ENCODE results near the gene CAPN14.

The CAPN14 gene

DNA sequence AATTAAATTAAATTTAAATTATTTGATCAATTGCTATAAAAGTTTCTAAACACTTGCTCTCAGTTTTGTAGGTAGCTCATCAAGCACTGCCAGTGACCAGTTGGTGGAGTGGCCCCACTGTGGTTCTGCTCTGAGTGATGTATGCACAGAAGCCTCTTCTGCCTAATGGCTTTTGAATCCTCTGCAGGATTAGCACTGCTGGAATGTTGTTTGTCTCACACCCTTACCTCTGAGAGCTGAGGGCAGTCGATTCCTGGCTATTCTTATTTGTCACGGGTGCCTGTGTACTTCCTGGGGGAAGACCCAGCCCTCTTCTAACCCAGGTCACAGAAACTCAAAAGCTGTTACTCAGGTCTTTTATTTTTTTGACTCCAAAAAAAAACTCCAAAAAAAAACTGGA lies 9.5 kb downstream of the CAPN14 start:
- H3K27ac ChIP-seq: no peak overlapping the region
- TF ChIP-seq, protein P1, sequence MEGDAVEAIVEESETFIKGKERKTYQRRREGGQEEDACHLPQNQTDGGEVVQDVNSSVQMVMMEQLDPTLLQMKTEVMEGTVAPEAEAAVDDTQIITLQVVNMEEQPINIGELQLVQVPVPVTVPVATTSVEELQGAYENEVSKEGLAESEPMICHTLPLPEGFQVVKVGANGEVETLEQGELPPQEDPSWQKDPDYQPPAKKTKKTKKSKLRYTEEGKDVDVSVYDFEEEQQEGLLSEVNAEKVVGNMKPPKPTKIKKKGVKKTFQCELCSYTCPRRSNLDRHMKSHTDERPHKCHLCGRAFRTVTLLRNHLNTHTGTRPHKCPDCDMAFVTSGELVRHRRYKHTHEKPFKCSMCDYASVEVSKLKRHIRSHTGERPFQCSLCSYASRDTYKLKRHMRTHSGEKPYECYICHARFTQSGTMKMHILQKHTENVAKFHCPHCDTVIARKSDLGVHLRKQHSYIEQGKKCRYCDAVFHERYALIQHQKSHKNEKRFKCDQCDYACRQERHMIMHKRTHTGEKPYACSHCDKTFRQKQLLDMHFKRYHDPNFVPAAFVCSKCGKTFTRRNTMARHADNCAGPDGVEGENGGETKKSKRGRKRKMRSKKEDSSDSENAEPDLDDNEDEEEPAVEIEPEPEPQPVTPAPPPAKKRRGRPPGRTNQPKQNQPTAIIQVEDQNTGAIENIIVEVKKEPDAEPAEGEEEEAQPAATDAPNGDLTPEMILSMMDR (conservative IDR thresholded peaks at IDR 0.05; ENCODE audit: low read depth): no peak
- CTCF ChIA-PET: no interaction called here
- POLR2A ChIA-PET (ENCODE audit: low non-redundant PET): no interaction called here
- no peak for DNase-seq (ENCODE audit: low spot score)

DNA sequence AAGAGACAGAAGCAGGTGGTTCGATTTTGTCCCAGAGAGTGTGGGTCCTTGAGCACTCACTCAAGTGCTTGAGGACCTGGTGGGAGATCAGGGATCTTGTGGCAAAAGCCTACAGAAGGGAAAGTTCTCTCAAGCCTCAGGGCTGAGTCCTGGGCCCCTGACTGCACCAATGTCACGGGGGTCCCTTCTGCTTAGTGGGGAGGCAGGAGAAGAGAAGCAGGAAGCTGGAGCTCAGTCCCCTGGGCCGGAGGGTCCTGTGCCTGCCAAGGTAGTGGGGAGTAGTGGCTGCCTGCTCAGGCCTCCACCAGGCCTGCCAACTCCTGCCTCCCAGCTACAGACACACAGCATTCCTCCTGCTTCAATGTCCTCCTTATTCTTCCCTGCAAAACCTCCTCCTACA lies 11.7 kb downstream of the CAPN14 start:
- TF ChIP-seq, protein P1 (conservative IDR thresholded peaks at IDR 0.05; ENCODE audit: low read depth): no peak

DNA sequence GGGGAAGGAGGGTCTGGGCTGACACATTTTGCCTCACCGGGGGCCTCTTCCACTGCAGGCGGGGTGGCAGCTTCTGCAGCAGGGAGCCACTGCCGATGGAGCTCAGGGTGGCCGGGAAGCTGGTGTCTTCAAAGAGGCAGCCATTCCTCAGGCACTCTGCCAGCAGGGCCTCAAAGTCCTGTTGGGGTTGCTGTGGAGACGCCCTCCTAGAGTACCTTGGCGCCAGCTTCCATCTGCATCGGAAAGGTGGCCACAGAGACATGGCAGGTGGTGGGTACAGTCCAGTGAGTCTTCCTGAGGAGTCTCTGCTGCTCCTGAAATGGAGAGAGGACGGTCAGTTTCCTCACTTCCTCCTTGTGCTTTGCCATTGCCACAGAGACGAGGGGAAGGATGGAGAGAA lies 12.1 kb downstream of the CAPN14 start:
- no peak overlapping the region for H3K27ac ChIP-seq
- ChIA-PET CTCF (no interaction called here), POLR2A (ENCODE audit: low non-redundant PET) (no interaction called here)
- no peak for DNase-seq (ENCODE audit: low spot score)
- TF ChIP-seq, protein P1 (conservative IDR thresholded peaks at IDR 0.05; ENCODE audit: low read depth): no peak

More for the DNA sequence above, 11.7 kb downstream of the CAPN14 start:
- no peak for DNase-seq (ENCODE audit: low spot score)
- ChIA-PET CTCF (no interaction called here), POLR2A (ENCODE audit: low non-redundant PET) (no interaction called here)
- H3K27ac ChIP-seq: no peak overlapping the region

DNA sequence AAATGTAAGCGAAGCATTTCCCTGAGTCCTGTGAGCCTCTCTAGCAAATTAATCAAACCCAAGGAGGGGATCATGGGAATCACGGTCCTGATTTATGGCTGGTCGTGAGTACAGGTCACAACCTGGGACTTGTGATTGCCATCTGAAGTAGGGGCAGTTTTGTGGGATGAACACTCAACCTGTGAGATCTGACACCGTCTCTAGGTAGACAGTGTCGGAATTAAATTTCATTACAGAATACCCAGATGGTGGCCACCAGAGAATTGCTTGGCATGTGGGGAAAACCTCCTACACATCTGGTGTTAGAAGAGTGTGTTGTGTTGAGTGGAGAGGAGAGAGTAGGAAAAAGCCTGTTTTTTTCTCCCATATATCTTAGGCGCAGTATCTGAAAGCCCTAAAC lies 12.5 kb downstream of the CAPN14 start:
- CTCF ChIA-PET: no interaction called here
- POLR2A ChIA-PET (ENCODE audit: low non-redundant PET): no interaction called here
- DNase-seq (ENCODE audit: low spot score): no peak
- TF ChIP-seq, protein P1 (conservative IDR thresholded peaks at IDR 0.05; ENCODE audit: low read depth): no peak
- no peak overlapping the region for H3K27ac ChIP-seq

DNA sequence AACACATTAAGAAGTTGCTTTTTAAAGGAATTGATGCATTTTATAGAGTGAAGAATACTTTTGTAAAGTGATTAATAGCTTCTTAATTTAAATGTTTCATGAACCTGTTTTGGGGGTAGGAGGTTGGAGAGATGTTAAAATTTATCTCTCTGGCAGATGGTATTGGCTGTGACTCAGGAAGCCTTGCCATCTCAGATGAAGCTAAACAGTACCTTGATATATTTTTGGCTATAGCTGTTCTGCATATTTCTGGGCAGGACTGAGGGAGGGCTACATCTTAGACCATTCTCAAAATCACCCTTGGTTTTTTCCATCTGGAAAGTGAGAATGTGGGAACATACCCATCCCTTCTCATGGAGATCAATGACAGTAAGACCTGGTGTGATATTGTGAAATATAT lies 13.4 kb downstream of the CAPN14 start:
- no peak for DNase-seq (ENCODE audit: low spot score)
- TF ChIP-seq, protein P1 (conservative IDR thresholded peaks at IDR 0.05; ENCODE audit: low read depth): no peak
- CTCF ChIA-PET: no interaction called here
- POLR2A ChIA-PET (ENCODE audit: low non-redundant PET): no interaction called here
- H3K27ac ChIP-seq: no peak overlapping the region

DNA sequence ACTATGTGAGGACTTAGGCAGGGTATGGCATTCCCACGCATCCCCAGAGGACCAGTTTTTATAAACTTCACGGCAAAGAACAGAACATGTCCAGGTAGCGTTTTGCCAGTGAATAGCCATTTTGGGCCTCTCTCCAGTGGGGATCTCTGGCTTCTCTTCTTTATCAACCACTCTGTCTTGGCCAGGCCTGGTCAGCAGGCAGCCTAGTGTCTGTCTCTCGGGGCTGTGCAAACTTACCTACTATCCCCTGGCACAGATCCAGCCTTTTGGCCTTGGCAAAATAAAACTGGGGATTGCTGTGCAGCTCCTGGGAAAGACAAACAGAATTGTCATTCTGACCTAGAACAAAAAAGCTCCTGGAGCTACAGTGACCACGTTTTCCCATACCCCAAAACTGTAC lies 14.5 kb downstream of the CAPN14 start:
- ChIA-PET POLR2A (ENCODE audit: low non-redundant PET) (no interaction called here), CTCF (no interaction called here)
- TF ChIP-seq, protein P1 (conservative IDR thresholded peaks at IDR 0.05; ENCODE audit: low read depth): no peak
- H3K27ac ChIP-seq: no peak overlapping the region
- DNase-seq (ENCODE audit: low spot score): no peak

DNA sequence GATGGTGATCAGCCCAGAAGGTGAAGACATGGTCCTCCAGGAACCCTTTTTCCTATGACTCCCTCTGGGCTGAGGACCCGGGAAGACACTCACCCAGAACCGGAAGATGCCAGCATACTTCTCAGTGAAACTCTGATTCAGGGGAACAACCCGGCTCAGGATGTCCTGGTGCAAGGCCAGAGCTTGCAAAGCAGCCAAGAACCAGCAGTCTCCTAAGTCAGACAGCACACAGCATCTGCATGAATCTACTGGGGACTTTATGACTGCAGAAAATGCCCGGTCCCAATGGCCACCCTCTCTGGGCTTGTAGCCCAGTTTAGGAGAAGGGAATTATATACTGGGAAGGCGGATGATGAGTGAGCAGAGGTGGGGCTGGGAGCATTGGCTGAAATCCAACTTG lies 15.3 kb downstream of the CAPN14 start:
- DNase-seq (ENCODE audit: low spot score): no peak

More for the DNA sequence above, 15.3 kb downstream of the CAPN14 start:
- CTCF ChIA-PET: no interaction called here
- H3K27ac ChIP-seq: no peak overlapping the region
- POLR2A ChIA-PET (ENCODE audit: low non-redundant PET): no interaction called here
- TF ChIP-seq, protein P1 (conservative IDR thresholded peaks at IDR 0.05; ENCODE audit: low read depth): no peak
